Left ventricle myocardium superior (tissue), 1 donor: ENCODE results near the gene C12orf43. TPM values are rescaled to one million over a fixed set of nuclear protein-coding genes. Genes with fewer than 3 reads are reported as not detected.
A peak's percentile ranks its signal among the peaks of the same experiment; 100 is the strongest.

Experiments
- ATAC-seq: fragments of 200-7000 bp; cut with Tn5 transposase; one replicate; pipeline ENCODE4 v1.9.1; 2020; ENCODE audit warnings: mild to moderate bottlenecking, moderate library complexity
- DNase-seq: peaks from one replicate; pipeline ENCODE4 v3.0.0-alpha.2; 2020
- intact Hi-C: fragments of 100-400 bp; cut with micrococcal nuclease; formaldehyde crosslinking; loops from one replicate; pipeline ENCODE4 v1.11.0; 2022
- total RNA-seq: library from RNA; stranded (reverse); fragmentation: NEBNext Ultra II Directional; extraction: Animal tissue kit (Norgen Biotek cat#: 25700); gene quantifications from one replicate; pipeline ENCODE4 v1.2.1, GENCODE V29; 2021
- donor health status: DM: no; HTN: yes; CAD: no; lungs with severe emphysema.

Gene C12orf43
- total RNA-seq, 1 donor from 2014 or later: 8.7 TPM

GRCh38 chr12:121034616-121035305 lies 18.5 kb upstream of the C12orf43 start:
- ATAC-seq: no peak
- DNase-seq: no peak
- intact Hi-C loops: no loop called here

GRCh38 chr12:121033625-121034349 lies 17.5 kb upstream of the C12orf43 start:
- intact Hi-C loops: no loop called here
- no peak for ATAC-seq
- no peak for DNase-seq

GRCh38 chr12:121030576-121031212 lies 14.4 kb upstream of the C12orf43 start:
- DNase-seq: no peak

GRCh38 chr12:121026274-121027045 lies 10.2 kb upstream of the C12orf43 start:
- ATAC-seq (no peak), DNase-seq (no peak)
- intact Hi-C loops: no loop called here

More at GRCh38 chr12:121030576-121031212, 14.4 kb upstream of the C12orf43 start:
- intact Hi-C loops: no loop called here
- no peak for ATAC-seq

- intact Hi-C loops: no loop called here
- DNase-seq (no peak), ATAC-seq (no peak)
These were observed 9.3 kb upstream of the C12orf43 start for GRCh38 chr12:121025442-121026226.

GRCh38 chr12:121023799-121024198 lies 7.5 kb upstream of the C12orf43 start:
- DNase-seq (no peak), ATAC-seq (no peak)
- intact Hi-C loops: no loop called here

GRCh38 chr12:121022713-121023112 lies 6.4 kb upstream of the C12orf43 start:
- DNase-seq (no peak), ATAC-seq (no peak)
- intact Hi-C loops: no loop called here

- ATAC-seq (no peak), DNase-seq (no peak)
- intact Hi-C loops: no loop called here
These were observed 5.5 kb upstream of the C12orf43 start for GRCh38 chr12:121021754-121022153.

GRCh38 chr12:121018860-121019617 lies 2.8 kb upstream of the C12orf43 start:
- ATAC-seq (no peak), DNase-seq (no peak)
- intact Hi-C loops: no loop called here

GRCh38 chr12:121017966-121018491 lies 1.7 kb upstream of the C12orf43 start:
- no peak for DNase-seq
- intact Hi-C loops: no loop called here
- no peak for ATAC-seq

- DNase-seq (no peak), ATAC-seq (no peak)
- intact Hi-C loops: no loop called here
These were observed 2.6 kb downstream of the C12orf43 start for GRCh38 chr12:121013715-121014114.

- intact Hi-C loops: no loop called here
- no peak for ATAC-seq
- no peak for DNase-seq
These were observed 4.5 kb downstream of the C12orf43 start for GRCh38 chr12:121011820-121012219.

- ATAC-seq: no peak
- intact Hi-C loops: no loop called here
- no peak for DNase-seq
These were observed 5.4 kb downstream of the C12orf43 start for GRCh38 chr12:121010860-121011259.

GRCh38 chr12:121009741-121010140 lies 6.5 kb downstream of the C12orf43 start:
- ATAC-seq (peak; percentile 78), DNase-seq (no peak)
- intact Hi-C loops: no loop called here

GRCh38 chr12:121008347-121009098 lies 7.8 kb downstream of the C12orf43 start:
- ATAC-seq (no peak), DNase-seq (no peak)
- intact Hi-C loops: no loop called here

- no peak for DNase-seq
- ATAC-seq: no peak
- intact Hi-C loops: no loop called here
These were observed 10.9 kb downstream of the C12orf43 start for GRCh38 chr12:121005346-121005815.

- intact Hi-C loops: no loop called here
- ATAC-seq: no peak
These were observed 12.0 kb downstream of the C12orf43 start for GRCh38 chr12:121004253-121004815.

More at GRCh38 chr12:121004253-121004815, 12.0 kb downstream of the C12orf43 start:
- no peak for DNase-seq
